ENCODE measurements around the gene TBX20.

DNA sequence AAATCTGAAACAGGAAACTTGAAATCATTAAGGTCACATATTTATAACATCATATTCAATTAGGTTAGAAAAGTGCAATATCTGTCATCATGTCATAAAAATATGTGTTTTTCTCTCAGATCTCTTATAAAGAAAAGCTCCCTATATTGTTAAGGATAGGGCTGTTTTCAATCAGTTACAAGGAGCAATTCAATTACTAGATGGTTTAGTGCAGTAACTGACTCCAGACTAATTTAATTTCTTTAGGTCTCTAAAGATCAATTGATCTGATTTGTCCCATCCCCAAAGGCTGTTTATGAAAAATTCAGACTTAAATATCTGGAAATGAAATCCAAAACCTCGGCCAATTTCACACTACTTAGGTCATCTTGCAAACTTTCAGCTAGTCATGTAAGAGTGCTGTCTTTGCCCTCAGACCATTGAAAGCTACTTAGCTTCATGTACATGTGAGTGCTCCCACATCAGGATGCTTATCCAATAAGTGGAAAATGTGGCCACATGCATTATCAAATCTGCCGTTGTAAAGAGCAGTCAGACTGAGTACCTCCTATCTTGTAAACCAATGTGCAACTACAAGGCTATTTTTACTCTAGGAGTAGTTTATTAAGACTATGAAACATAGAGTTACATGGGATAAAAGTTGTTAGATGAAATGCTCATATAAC, 24.7 kb downstream of the TBX20 start:
- TF ChIP-seq GATA3 (IDR thresholded peaks at IDR 0.05; ENCODE audit: low read depth, low read length), result peak; percentile 40
- TF ChIP-seq GATA2 (IDR thresholded peaks at IDR 0.05; ENCODE audit: low read depth, low read length), result peak; percentile 16; the same call in 1 of the 2 replicates
